ENCODE measurements around the gene CAB39. TPM values are rescaled to one million over a fixed set of nuclear protein-coding genes. Genes with fewer than 3 reads are reported as not detected.

CAB39 gene
- total RNA-seq: 166 and 168 TPM in 2 replicates

DNA sequence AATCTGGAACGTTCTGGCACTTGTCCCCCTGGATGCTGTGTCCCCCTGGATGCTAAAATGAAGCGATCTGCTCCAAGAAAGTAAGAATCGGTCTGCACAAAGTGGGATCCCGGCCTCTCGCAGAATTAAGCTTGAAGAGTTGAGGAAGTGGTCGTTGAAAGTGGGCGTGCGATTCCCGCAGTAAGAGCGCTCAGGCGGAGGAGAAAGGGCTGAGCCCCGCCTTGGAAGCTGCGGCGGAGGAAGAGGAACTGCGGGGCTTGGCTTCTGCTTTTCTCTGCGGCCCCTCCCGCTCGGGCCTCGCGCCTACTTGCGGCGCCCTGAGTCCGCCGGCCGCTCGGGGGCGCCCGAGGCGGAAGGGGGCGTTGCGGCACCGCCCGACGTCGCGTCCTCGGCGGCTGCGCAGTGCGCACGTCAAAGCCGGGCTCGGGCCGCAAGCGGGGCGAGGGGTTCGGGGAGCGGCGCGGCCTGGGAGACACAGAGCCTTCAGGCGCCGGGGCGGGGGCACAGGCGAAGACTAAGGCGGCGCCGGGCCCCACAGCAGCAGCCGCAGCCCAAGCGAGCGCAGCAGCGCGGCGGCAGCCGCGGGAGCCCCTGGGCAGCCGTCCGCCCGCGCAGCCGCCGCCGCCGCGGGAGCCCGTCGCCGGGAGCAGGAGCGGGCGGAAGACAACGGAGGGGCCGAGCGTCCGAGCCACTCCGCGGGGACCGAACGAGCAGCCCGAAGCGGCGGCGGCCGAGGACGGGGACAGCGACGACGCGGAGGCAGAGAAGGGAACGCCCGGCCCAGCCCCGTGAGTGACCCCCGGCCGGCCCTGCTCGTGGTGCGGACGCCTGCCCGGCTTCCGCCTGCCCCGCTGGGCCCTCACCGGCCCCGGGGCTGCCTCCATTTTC is at the start of gene CAB39:
Gene CAB39, plus strand, starts transcription at position 400 of the 888 bp plus-strand sequence. CDS start 47,160 bp downstream, outside the sequence.
- peak; percentile 98 for DNase-seq
- H3K36me3 Mint-ChIP-seq (ENCODE audit: low read depth): peaks cover 26% of the 10 kb centered on the region
- H3K4me1 Mint-ChIP-seq: peaks cover 28% of the 10 kb centered on the region
- H3K27ac Mint-ChIP-seq: peak within 1 kb of the TSS; percentile 91
- no peaks in the 10 kb centered on the region for H3K27me3 Mint-ChIP-seq
- H3K9me3 Mint-ChIP-seq: no peaks in the 10 kb centered on the region
- intact Hi-C loops (cut with micrococcal nuclease): loop anchor here (1.0 to 2.0 kb wide), 3 partner anchors 44 to 86 kb away; no protein-coding TSS in a partner anchor
- H3K4me3 Mint-ChIP-seq: peak within 1 kb of the TSS; percentile 92

DNA sequence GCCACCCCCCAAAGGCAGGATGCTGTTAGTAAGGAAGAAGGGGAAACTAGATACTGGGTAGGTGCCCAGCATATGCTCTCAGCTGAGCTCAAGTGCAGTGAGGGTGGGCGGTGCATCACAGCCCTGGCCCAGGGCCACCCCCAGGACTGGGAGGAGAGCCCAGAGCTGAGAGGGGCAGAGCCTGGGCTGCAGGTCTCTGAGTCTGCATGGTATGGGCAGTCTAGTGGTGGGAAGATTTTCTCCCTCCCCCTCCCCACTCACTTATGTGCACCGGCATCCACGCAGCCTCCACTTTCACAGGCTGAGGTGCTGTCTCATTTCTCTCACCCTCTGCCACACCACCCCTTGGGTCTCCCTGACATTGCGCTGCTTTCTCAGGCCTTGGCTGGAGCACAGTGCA is 48.5 kb upstream of the CAB39 start:
- Mint-ChIP-seq H3K4me1 (peaks cover 84% of the 10 kb centered on the region), H3K27ac (peak overlapping the region; percentile 88), H3K9me3 (no peaks in the 10 kb centered on the region), H3K36me3 (ENCODE audit: low read depth) (peaks cover 1% of the 10 kb centered on the region), H3K4me3 (no peak overlapping the region), H3K27me3 (no peaks in the 10 kb centered on the region)
- DNase-seq: peak; percentile 75
- intact Hi-C loops (cut with micrococcal nuclease): loop anchor here (5.0 kb wide), 1 partner anchor 337 kb away; the partner anchor contains the start of gene SP140L

DNA sequence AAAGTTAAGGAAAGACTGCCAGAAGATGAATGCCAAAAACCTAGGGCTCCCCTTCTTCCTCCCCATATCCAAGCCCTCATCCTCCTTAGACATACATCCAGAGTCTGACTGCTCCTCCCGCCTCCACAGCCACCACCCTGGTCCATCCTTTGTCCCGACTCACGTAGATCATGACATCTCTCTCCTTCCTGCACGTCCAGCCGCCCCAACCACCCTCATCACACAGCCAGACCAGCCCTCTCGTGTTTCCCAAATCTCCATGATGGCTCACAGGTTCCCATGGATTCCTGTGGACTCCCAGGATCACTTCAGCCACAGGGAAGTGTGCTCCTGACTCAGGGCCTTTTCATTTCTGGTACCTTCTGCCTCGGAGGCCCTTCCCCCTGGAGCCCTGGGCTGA is 47.8 kb upstream of the CAB39 start:
- Mint-ChIP-seq H3K27ac (peak overlapping the region; percentile 88), H3K36me3 (ENCODE audit: low read depth) (peaks cover 1% of the 10 kb centered on the region), H3K4me3 (peak overlapping the region; percentile 49), H3K27me3 (no peaks in the 10 kb centered on the region), H3K4me1 (peaks cover 85% of the 10 kb centered on the region), H3K9me3 (no peaks in the 10 kb centered on the region)
- intact Hi-C loops (cut with micrococcal nuclease): loop anchor here (5.0 kb wide), 1 partner anchor 338 kb away; the partner anchor contains the start of gene SP140L
- DNase-seq: no peak

DNA sequence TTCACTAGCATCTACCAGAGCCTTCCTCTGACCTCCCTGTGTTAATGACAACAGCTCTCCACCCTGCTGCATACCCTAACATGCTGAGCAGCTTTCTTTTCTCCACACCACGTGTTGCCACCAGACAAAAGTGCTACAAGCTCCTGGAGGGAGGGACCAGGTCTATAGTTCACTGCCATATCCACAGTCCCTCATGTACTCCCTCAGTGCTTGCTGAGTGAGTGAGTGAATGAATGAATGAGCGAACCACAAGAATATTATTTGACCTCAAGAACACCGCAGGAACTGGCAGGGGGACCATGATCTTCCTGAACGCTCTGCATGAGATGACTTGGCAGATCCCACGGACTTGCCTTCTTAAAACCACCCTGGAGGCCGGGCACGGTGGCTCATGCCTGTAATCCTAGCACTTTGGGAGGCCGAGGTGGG is 47.4 kb upstream of the CAB39 start:
- H3K36me3 Mint-ChIP-seq (ENCODE audit: low read depth): peaks cover 1% of the 10 kb centered on the region
- peak overlapping the region; percentile 88 for H3K27ac Mint-ChIP-seq
- peaks cover 86% of the 10 kb centered on the region for H3K4me1 Mint-ChIP-seq
- DNase-seq: peak; percentile 67
- no peaks in the 10 kb centered on the region for H3K9me3 Mint-ChIP-seq
- intact Hi-C loops (cut with micrococcal nuclease): no loop called here
- H3K4me3 Mint-ChIP-seq: peak overlapping the region; percentile 49
- no peaks in the 10 kb centered on the region for H3K27me3 Mint-ChIP-seq

DNA sequence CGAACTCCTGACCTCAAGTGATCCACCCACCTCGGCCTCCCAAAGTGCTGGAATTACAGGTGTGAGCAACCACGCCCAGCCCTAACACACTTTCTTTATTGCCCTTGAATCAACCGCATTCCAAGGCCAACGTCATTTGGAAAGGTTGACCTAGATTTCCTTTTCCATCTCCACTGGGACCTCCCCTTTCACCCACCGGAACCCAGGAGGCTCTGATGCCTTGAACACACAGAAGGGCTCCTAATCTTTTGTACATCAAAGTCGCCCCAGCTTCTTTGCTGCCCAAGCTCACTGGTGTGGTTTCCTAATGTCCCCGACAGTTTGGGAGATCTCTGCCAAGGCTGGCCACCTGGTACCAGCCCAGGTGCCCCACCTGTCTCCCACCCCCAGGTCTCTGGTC is 46.2 kb upstream of the CAB39 start:
- Mint-ChIP-seq H3K36me3 (ENCODE audit: low read depth) (peaks cover 1% of the 10 kb centered on the region), H3K27me3 (no peaks in the 10 kb centered on the region), H3K4me3 (no peak overlapping the region), H3K9me3 (no peaks in the 10 kb centered on the region), H3K27ac (peak overlapping the region; percentile 96), H3K4me1 (peaks cover 84% of the 10 kb centered on the region)
- intact Hi-C loops (cut with micrococcal nuclease): no loop called here
- DNase-seq: no peak

DNA sequence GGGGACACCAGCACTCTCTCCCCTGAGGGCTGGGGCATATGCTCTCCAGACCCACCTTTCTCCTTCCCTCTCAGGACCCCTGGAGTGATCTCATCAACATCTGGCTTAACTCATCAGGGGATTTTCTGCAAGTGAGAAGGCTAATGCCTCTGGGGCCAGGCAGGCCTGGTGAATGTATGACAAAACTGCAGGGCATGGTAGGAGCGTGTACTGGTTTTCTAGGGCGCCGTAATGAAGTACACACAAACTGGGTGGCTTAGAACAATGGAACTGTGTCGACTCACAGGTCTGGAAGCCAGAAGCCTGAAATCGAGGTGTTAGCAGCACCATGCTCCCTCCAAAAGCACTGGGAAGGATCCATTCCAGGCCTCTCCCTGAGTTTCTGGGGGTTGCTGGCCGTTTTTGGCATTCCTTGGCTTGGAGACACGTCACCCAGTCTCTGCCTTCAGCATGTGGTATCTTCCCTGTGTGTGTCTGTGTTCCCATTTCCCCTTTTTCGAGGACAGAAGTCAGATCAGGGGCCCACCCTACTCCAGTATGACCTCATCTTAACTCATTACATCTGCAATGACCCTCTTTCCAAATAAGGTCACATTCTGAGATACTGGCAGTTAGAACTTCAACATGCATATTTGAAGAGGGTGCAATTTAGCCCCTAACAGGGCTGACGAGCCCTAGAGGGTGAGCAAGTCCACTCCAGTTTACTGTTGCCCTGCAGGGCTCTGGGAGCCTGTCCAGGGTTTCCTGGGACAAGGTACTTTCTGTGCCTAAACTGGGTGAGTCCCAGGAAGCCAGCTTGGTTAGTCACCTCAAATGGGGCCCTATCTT is 45.5 kb upstream of the CAB39 start:
- H3K27ac Mint-ChIP-seq: peak overlapping the region; percentile 96
- peak overlapping the region; percentile 18 for H3K4me3 Mint-ChIP-seq
- H3K9me3 Mint-ChIP-seq: no peaks in the 10 kb centered on the region
- DNase-seq: peak; percentile 64
- peaks cover 1% of the 10 kb centered on the region for H3K36me3 Mint-ChIP-seq (ENCODE audit: low read depth)
- intact Hi-C loops (cut with micrococcal nuclease): no loop called here
- H3K4me1 Mint-ChIP-seq: peaks cover 80% of the 10 kb centered on the region
- H3K27me3 Mint-ChIP-seq: no peaks in the 10 kb centered on the region

DNA sequence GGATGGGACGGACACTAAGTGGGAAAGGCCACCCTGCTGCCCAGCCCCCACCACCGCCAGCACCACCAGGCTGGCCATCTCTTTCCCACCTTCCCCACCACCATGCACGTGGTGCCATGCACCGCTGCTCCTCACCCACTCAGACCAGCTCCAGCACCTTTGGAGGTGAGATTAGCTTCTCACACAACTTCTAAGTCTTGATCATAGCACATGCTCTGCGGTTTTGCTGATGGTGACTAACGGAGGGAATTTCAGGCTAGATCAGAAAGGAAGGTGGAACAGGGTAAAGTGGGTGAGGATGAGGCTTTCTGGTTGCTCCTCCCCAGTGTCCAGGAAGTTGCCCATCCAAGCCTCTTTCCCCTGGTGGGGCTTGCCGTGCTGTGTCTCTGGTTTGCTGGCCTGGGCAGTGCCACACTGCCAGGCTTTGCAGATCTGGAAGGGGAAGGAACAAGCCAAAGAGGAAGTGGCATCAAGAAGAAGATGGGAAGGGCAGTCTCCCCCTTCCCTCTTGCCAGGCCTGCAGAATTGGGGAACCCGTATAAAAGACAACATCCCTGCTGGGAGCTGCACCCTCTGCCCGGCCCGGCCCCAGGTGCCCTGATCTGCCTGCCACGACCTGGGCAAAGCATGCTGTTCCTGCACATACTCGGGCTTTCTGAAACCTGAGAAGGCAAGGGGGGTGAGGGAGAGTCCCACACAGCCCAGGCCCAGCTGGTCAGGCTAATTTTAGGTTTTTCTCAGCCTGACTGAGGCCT is 44.3 kb upstream of the CAB39 start:
- Mint-ChIP-seq H3K27me3 (no peaks in the 10 kb centered on the region), H3K9me3 (no peaks in the 10 kb centered on the region), H3K4me3 (peak overlapping the region; percentile 73), H3K36me3 (ENCODE audit: low read depth) (peaks cover 1% of the 10 kb centered on the region), H3K4me1 (peaks cover 69% of the 10 kb centered on the region), H3K27ac (peak overlapping the region; percentile 96)
- DNase-seq: peak; percentile 77
- intact Hi-C loops (cut with micrococcal nuclease): loop anchor here (1.0 to 2.0 kb wide), 5 partner anchors 9 to 126 kb away; partner anchors contain the start of gene CAB39

DNA sequence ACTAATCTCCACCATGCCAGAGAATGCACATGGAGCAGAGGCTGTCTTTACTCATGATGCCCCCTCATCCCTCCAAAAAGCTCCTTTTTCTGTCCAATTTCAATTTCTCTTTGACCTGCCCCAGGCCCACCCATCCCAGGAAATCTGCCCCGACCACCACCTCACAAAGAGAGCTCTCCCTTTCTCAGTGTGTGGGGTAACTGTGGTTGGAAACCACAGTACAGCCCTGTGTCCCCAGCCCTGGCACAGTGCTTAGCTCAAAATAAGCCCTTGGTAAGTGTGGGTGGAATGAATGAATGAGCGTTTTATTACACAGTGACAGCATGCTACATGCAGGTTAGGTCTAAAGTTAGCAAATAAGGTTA is 43.7 kb upstream of the CAB39 start:
- H3K9me3 Mint-ChIP-seq: no peaks in the 10 kb centered on the region
- no peaks in the 10 kb centered on the region for H3K36me3 Mint-ChIP-seq (ENCODE audit: low read depth)
- peaks cover 64% of the 10 kb centered on the region for H3K4me1 Mint-ChIP-seq
- DNase-seq: no peak
- H3K27ac Mint-ChIP-seq: peak overlapping the region; percentile 96
- peak overlapping the region; percentile 73 for H3K4me3 Mint-ChIP-seq
- intact Hi-C loops (cut with micrococcal nuclease): loop anchor here (1.0 to 2.0 kb wide), 5 partner anchors 9 to 126 kb away; partner anchors contain the start of gene CAB39
- no peaks in the 10 kb centered on the region for H3K27me3 Mint-ChIP-seq

DNA sequence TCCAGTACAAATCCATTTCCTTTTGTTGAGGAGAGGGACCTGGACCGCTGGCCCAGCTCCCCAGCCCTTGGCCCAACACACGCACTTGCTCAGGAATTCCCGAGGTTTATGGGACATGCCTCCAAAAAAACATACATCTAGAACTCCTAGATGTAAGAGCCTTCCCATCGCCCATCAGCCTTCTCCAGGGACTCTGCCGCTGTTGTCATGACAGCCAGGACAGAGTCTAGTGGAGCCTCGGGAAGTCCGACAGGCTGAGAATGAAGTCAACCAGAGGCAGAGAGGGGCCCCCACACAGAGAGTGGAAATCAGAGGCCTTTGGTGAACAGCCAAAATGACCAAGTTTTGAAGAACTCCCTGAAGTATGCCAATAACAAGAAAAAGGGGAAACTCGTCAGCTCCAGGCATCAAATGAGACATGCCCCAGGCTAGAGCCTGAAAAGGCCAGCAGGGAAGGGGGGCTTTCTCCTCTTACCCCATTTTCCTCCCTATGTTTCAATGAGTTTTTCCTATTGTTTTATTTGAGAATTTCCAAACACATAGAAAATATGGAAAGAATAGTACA is 43.2 kb upstream of the CAB39 start:
- peak overlapping the region; percentile 73 for H3K4me3 Mint-ChIP-seq
- H3K4me1 Mint-ChIP-seq: peaks cover 62% of the 10 kb centered on the region
- H3K27me3 Mint-ChIP-seq: no peaks in the 10 kb centered on the region
- peak overlapping the region; percentile 96 for H3K27ac Mint-ChIP-seq
- H3K36me3 Mint-ChIP-seq (ENCODE audit: low read depth): no peaks in the 10 kb centered on the region
- intact Hi-C loops (cut with micrococcal nuclease): loop anchor here (2.0 kb wide), 2 partner anchors 43 to 125 kb away; partner anchors contain the start of gene CAB39
- no peaks in the 10 kb centered on the region for H3K9me3 Mint-ChIP-seq
- DNase-seq: no peak

DNA sequence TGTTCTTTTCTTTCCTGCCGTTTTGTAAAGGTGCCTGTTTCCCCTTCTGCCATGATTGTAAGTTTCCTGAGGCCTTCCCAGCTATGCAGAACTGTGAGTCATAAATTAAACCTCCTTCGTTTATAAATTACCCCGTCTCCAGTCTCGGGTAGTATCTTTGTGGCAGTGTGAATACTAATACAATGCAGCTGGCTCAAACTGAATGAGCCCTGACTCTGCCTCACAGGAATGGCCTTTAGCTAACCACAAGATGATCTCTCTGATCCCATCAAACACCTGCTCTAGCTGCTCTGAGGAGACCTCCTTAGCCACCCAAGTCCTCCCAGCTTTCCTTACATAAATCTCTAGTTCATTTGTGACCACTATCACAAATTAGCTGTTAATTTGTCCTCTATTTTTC is 41.5 kb upstream of the CAB39 start:
- Mint-ChIP-seq H3K27me3 (no peaks in the 10 kb centered on the region), H3K4me1 (peaks cover 61% of the 10 kb centered on the region), H3K4me3 (no peak overlapping the region), H3K27ac (peak overlapping the region; percentile 46), H3K9me3 (no peaks in the 10 kb centered on the region), H3K36me3 (ENCODE audit: low read depth) (peaks cover 4% of the 10 kb centered on the region)
- DNase-seq: no peak
- intact Hi-C loops (cut with micrococcal nuclease): no loop called here

DNA sequence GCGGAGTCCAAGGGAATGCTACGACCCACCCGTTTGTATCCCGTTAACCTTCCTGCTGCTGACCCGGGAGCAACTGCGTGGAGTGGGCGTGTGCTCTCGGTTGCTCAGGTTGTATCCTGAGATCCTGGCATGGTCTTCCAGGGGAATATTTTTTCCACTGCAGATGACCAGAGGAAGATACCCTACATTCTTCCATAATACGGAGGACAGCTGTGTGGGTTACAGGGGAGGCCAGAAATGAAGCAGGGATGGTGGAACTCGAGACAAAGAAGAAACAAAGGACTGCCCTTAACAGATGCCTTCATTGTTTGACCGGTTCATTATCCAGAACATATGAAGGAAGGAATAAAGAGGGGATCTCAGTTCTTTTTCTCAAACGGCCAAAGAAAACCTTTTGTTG is 39.8 kb upstream of the CAB39 start:
- no peaks in the 10 kb centered on the region for H3K27me3 Mint-ChIP-seq
- H3K36me3 Mint-ChIP-seq (ENCODE audit: low read depth): peaks cover 8% of the 10 kb centered on the region
- H3K4me3 Mint-ChIP-seq: no peak overlapping the region
- peaks cover 56% of the 10 kb centered on the region for H3K4me1 Mint-ChIP-seq
- intact Hi-C loops (cut with micrococcal nuclease): no loop called here
- DNase-seq: no peak
- H3K9me3 Mint-ChIP-seq: peaks cover 4% of the 10 kb centered on the region
- H3K27ac Mint-ChIP-seq: no peak overlapping the region

DNA sequence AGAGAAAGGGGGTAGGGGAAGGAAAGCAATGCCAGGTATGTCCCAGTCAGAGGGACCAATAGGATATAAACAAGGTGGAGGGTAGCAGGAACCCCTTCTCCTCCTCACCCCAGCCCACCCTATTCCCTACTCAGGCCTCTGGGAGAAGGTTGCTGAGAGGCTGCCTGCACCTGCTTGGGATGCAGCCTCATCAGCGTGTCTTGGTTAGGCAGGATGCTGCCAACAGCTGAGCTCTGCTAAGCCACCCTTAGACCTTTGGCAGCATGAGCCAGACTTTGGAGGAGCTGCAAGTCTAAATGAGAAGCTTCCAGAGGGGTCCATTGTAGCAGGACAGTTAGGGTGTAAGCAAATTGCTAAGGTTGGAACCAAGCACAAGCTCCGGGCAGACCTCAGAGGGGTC is 38.2 kb upstream of the CAB39 start:
- Mint-ChIP-seq H3K36me3 (ENCODE audit: low read depth) (peaks cover 20% of the 10 kb centered on the region), H3K4me3 (no peak overlapping the region), H3K27me3 (no peaks in the 10 kb centered on the region), H3K4me1 (peaks cover 50% of the 10 kb centered on the region), H3K9me3 (peaks cover 9% of the 10 kb centered on the region), H3K27ac (no peak overlapping the region)
- no peak for DNase-seq
- intact Hi-C loops (cut with micrococcal nuclease): no loop called here

Data from activated CD4-positive, alpha-beta T cell treated with anti-CD3 and anti-CD28 coated beads, Interleukin-2, amount 10 ng/mL, durations not matched to agents 24 days and 14 days (primary cell).